Fibroblast of peridontal ligament (primary cell): ENCODE data around the gene MARK4.
"Not testable (repeated sequence)": the region's sequence is repeated elsewhere in the genome, so short reads cannot be mapped to it uniquely, and the experiment has no call there.

Experiments used
- DNase-seq: peaks from one replicate; pipeline ENCODE4 v3.0.0-alpha.2; 2010; ENCODE audit errors: extremely low read depth

Gene MARK4

DNA sequence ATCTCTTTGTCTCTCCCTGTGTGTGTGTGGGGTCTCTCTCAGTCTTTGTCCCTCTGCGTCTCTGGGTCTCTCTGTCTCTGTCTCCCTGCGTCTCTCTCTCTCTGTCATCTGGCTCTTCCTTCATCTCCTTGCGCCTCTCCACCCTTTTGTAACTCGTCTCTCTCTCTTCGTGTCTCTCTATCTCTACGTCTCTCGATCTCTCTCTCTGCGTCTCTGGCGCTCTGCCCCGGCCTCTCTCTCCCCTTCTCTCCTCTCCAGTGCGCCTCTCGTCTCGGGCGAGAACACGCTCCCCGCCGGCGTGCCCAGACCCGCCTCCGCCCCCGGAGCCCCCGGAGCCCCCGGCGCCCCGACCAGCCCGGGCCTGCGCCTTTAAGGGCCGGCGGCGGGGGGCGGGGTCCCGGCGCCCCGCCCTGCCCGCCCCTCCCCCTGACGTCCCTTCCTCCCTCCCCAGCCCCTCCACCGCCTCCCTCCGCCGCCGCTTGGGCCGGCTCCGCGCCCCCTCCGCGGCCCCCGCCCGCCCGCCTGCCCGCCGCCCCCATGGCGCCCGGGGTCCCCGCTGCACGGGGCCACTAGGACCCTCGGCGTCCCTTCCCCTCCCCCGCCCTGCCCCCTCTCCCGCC, at the start of gene MARK4:
MARK4 (plus strand) TSS at position 440 of the 620 bp plus-strand sequence. CDS start 318 bp downstream, outside the sequence.
- DNase-seq, result peak; percentile 22

DNA sequence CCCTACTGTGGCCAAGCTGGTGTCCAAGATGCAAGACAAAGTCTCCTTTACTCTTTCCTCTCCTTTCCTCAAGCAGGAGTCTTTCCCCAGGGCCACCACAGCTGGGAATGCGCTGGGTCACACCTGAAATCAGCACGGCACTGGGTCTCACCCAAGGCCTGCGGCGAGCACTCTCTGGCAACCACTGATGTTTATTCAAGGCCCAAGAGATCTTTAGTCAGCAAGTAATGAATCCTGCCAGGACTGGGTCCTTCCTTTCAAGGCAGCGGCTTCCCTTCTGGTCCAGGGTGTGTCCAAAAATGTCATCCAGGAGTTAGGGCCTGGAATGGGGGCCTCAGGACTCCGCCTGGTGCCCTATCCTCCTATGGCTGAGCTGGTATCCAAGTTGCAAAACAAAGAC, 48.4 kb upstream of the MARK4 start:
- DNase-seq, result no peak

- no peak for DNase-seq
Measured at GRCh38 chr19:45205810-45206209, 45.3 kb upstream of the MARK4 start.

DNA sequence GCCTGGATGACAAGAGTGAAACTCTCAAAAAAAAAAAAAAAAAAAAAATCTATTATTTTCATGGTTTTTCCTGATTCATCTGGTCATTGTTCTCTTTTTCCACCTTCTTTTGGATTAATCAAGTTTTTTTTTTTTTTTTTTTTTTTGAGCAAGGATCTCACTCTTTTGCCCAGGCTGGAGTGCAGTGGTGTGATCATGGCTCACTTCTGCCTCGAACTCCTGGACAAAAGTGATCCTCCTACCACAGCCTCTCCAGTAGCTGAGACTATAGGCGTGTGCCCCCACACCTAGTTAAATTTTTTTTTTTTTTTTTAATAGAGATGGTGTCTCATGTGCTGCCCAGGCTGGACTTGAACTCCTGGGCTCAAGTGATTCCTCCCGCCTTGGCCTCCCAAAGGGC, 44.7 kb upstream of the MARK4 start:
- DNase-seq, result no peak

DNA sequence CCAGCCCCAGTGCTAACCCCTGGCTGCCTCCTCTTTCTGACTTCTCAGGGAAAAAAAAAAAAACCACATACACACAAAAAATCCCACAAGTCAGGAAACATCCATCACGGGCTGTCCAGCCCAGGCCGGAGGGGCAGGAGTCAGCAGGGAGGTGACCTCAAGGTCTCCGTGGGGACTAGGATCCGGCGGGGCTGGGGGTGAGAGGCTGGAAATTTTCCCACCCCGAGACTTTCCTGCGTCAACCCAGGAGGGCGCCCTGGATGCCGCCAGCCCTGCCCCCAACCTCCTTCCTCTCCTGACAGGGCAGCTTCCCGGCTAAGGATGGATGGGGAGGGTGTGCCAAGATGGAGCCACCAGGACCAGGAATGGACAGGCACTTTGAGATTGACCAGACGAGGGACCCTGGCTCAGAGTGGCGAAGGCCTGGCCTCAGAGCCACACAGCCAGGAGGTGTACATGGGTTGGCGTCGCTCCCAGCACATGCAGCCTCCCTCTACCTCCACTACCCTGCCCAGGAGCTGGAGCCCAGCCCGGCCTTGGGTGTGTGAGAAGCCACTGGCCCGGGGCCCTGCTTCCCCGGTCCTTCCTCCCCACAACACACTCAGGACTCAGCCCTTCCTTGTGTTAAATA, 39.2 kb upstream of the MARK4 start:
- no peak for DNase-seq

- DNase-seq, result no peak
Measured at GRCh38 chr19:45213031-45213430, 38.0 kb upstream of the MARK4 start.

GRCh38 chr19:45215391-45216191, 35.5 kb upstream of the MARK4 start:
- no peak for DNase-seq

DNA sequence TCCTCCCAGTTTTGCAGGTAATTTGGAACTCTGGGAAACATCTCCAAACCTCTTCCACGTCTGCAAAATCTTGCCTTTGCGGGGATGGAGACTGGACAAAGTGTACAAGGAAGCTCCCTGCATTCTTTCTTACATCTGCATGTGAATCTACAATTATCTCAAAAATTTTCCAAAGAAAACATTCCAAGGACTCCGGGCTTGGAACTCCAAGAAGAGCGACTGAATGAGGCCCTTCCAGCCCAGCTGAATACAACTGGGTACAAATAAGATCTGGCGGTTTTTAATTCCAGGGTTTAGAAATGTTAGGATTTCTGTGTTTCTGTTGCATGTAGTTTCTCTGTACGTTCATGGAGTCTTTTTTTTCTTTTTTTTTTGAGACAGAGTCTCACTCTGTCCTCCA, 34.4 kb upstream of the MARK4 start:
- DNase-seq, result peak; percentile 54

- DNase-seq, result no peak
Measured at GRCh38 chr19:45217193-45217956, 33.7 kb upstream of the MARK4 start.

DNA sequence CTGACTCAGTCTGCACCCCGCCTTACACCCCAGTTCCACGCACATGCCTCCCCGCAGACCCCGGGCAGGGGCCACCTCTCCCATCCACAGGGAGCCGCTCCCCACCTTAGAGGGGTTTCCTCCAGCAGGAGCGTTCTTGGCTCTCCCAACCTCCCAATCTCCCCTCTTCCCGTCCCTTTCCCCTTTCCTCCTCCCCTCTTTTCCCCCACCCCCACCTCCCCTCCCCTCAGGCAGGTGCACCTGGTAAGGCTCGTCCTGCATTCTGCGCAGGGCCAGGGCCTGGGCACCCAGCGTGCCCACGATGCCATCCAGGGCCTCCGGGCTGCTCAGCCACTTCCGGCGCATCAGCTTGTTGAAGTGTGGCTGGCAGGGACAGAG, 33.1 kb upstream of the MARK4 start:
- DNase-seq, result no peak

- DNase-seq, result no peak
Measured at GRCh38 chr19:45218426-45218825, 32.6 kb upstream of the MARK4 start.

GRCh38 chr19:45218911-45219743, 31.9 kb upstream of the MARK4 start:
- peak; percentile 8 for DNase-seq

GRCh38 chr19:45222724-45223123, 28.3 kb upstream of the MARK4 start:
- DNase-seq, result no peak

DNA sequence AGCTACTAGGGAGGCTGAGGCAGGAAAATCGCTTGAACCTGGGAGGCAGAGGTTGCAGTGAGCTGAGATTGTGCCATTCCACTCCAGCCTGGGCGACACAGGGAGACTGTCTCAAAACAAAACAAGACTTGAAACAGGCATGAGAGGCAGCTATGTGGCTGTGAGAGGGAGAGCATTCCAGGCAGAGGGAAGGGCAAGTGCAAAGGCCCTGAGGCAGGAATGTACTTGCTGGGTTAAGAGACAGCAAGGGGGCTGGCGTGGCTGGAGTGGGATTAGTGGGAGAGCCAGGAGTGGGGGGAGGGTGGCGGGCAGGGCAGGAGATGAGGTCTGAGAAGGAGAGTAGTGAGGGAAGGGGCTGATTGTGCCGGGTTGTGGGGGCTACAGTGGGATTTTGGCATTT, 27.2 kb upstream of the MARK4 start:
- DNase-seq, result no peak

- DNase-seq, result no peak
Measured at GRCh38 chr19:45224645-45225044, 26.4 kb upstream of the MARK4 start.

- DNase-seq, result not testable (repeated sequence)
Measured at GRCh38 chr19:45229056-45229455, 22.0 kb upstream of the MARK4 start.

DNA sequence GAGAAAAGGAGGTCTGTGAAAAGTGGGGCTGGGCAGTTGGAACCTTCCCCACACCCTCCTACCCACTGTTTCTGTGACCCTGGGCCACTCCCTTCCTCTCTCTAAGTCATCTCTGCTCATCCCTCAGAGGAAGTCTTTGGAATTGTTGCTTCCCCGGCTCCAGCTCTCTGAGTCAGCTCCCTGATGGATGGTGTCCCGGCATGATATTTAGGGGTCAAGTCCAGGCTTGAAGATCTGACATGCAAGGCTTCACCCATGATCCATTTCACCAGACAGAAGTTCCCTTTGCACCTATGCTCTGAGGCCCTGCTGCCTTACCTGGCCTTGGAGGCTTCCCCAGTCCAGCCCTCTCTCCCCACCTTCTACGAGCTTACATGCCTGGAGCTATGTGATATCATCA, 19.2 kb upstream of the MARK4 start:
- no peak for DNase-seq

DNA sequence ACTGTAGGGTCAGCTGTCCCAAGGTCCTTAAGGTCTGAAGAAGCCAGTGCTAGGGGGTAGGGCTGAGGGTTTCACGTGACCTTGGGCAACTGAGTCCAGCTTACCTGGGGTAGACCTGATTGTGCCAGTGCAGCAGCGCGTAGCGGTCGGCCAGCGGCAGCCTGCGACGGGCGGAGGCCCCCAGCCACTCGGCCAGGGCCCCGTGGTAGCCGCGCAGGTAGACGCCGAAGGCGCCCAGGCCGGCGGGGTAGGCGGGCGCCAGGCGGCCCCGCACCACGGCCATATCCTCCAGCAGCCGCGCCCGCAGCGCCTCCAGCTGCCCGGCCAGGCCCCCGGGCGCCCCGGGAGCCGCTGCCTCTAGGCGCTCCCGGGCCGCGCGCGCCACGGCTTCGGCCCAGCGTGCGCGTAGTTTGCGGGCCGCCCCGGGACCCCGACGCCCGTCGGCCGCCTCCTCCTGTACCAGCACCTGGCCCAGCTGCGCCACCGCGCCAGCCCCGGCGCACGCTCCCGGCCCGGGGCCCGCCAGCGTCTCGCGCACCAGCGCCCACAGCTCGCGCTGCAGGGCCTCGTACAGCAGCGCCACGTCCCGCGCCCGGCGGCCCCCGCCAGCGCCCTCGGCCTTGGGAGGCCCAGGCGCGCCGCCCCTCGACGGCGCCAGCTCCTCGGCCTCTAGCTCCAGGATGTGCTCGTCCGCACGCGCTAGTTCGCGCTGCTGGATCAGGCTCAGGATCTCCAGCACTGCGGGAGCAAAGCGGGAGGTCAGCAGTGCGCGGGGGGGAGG, 16.8 kb upstream of the MARK4 start:
- DNase-seq, result no peak

DNA sequence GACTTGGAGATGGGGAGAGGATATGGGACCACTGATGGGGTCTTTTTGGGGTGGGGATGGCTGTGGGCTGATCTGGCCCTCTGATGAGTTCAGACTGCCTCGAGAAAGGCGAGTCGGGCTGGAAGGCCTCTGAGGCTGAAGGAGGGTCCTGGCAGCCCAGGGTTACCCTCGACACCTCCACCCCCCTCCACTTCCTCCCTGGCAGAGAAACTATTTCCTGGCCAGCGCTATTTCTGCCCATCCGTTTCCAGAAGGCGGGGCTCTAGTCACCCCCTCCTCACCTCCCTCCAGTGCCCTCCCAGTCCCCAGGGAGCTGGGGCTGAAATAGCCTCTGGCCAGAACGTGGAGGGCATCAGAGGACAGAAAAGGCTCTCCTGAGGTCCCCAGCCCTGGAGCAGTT, 15.6 kb upstream of the MARK4 start:
- no peak for DNase-seq

DNA sequence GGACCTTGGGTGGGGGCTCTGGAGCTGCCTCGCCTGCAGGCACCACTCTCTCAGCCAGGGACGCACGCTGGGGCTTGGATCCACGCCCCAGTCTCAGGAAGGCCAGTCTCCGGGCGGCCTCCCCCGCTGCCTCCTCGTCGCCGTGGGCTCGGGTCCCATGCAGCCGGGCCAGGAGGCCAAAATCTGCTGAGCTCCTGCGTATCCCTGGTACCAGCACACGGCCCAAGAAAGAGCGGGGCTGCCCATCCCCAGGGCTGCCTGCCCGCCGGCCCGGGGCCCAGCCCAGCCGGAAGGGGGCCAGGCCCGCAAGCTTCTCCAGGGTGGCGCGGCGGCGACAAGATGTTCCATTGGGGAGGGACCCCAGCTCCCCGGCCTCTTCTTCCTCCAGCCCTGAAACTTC, 12.5 kb upstream of the MARK4 start:
- DNase-seq, result no peak
